GM23248 (cell line): Measurements from ENCODE around the gene PTPRD.

Experiments used
- EZH2 ChIP-seq: fragments of 200-600 bp; sonication (generic); IDR thresholded peaks from 2 replicates; pipeline ENCODE4 v1.6.1; 2018; ENCODE audit warnings: antibody characterized with exemption, mild to moderate bottlenecking; ENCODE audit not compliant: insufficient read depth, poor library complexity, severe bottlenecking
- EZH2phosphoT487 ChIP-seq: fragments of 200-600 bp; sonication (generic); IDR thresholded peaks from 2 replicates; pipeline ENCODE4 v1.6.1; 2018; ENCODE audit warnings: antibody characterized with exemption, moderate library complexity, mild to moderate bottlenecking, low read depth; ENCODE audit not compliant: insufficient read depth

DNA sequence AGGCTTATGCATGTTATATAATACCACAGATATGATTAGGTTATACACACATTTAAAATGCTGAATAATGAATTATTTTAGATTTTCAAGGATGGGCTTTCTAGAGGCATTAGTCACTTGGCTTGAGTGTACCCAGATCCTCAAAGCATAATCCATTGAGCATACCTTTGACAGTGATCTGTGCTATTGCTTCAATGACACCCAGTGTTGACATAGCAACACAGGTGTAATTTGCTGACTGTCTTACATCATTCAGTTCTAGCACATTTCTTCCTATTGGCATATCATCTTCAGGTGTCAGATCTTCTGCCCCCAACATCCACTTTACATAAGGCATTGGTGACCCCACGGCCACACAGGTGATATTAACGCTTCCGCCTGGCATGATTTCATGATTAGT lies 2091.7 kb downstream of the PTPRD start:
- TF ChIP-seq EZH2phosphoT487 (no peak), EZH2 (no peak)
